MG63 (cell line): Measurements from ENCODE around the gene ZFP91. TPM values are rescaled to one million over a fixed set of nuclear protein-coding genes. Genes with fewer than 3 reads are reported as not detected.

ENCODE experiments used
- DNase-seq: peaks from one replicate; pipeline ENCODE4 v3.0.0-alpha.2; 2020
- H3K27me3 ChIP-seq: fragments of 250-450 bp; sonication (Bioruptor Pico); 2 replicates; pipeline ENCODE4 v1.5.1; 2020; ENCODE audit warnings: mild to moderate bottlenecking, moderate library complexity
- H3K36me3 ChIP-seq: fragments of 250-450 bp; sonication (Bioruptor Pico); 2 replicates; pipeline ENCODE4 v1.5.1; 2020; ENCODE audit warnings: mild to moderate bottlenecking, moderate library complexity
- H3K4me3 ChIP-seq: fragments of 250-450 bp; sonication (Bioruptor Pico); 2 replicates; pipeline ENCODE4 v1.5.1; 2020; ENCODE audit warnings: mild to moderate bottlenecking, moderate library complexity
- H3K9me3 ChIP-seq: fragments of 250-450 bp; sonication (Bioruptor Pico); 2 replicates; pipeline ENCODE4 v1.5.1; 2020; ENCODE audit warnings: mild to moderate bottlenecking, moderate library complexity
- total RNA-seq: library from RNA; depleted of rRNA; stranded (reverse); fragments of >200 nt; shearing (Covaris generic); gene quantifications from 2 replicates; pipeline ENCODE4 v1.2.3, GENCODE V29; 2014; ENCODE audit warnings: low replicate concordance

The ZFP91 gene
- total RNA-seq, 1 experiment from 2014 or later = 56.1 TPM

GRCh38 chr11:58615559-58615958, 36.7 kb downstream of the ZFP91 start:
- Histone ChIP-seq H3K4me3 (no peak overlapping the region), H3K9me3 (no peaks in the 10 kb centered on the region), H3K27me3 (no peaks in the 10 kb centered on the region), H3K36me3 (peaks cover 91% of the 10 kb centered on the region)
- no peak for DNase-seq

GRCh38 chr11:58616594-58616993, 37.7 kb downstream of the ZFP91 start:
- Histone ChIP-seq H3K36me3 (peaks cover 88% of the 10 kb centered on the region), H3K9me3 (no peaks in the 10 kb centered on the region), H3K27me3 (no peaks in the 10 kb centered on the region), H3K4me3 (no peak overlapping the region)
- DNase-seq = peak; percentile 92

GRCh38 chr11:58617976-58618557, 39.2 kb downstream of the ZFP91 start:
- DNase-seq = no peak
- no peak overlapping the region for H3K4me3 ChIP-seq
- no peaks in the 10 kb centered on the region for H3K27me3 ChIP-seq
- no peaks in the 10 kb centered on the region for H3K9me3 ChIP-seq
- H3K36me3 ChIP-seq = peaks cover 88% of the 10 kb centered on the region

- Histone ChIP-seq H3K9me3 (no peaks in the 10 kb centered on the region), H3K27me3 (no peaks in the 10 kb centered on the region), H3K36me3 (peaks cover 94% of the 10 kb centered on the region), H3K4me3 (no peak overlapping the region)
- no peak for DNase-seq
Observed at GRCh38 chr11:58621586-58622262, 42.9 kb downstream of the ZFP91 start.

- Histone ChIP-seq H3K4me3 (no peak within 1 kb of the TSS), H3K9me3 (no peaks in the 10 kb centered on the region), H3K27me3 (no peaks in the 10 kb centered on the region), H3K36me3 (peaks cover 92% of the 10 kb centered on the region)
- DNase-seq = no peak
Observed at GRCh38 chr11:58622344-58622743, 43.5 kb downstream of the ZFP91 start, which contains the start of gene CNTF. TSS of gene CNTF (plus strand) at chr11:58622665. CDS start at chr11:58622753, 88 bp downstream.

GRCh38 chr11:58625086-58625485, 46.2 kb downstream of the ZFP91 start:
- H3K27me3 ChIP-seq = no peaks in the 10 kb centered on the region
- no peak for DNase-seq
- peaks cover 87% of the 10 kb centered on the region for H3K36me3 ChIP-seq
- no peaks in the 10 kb centered on the region for H3K9me3 ChIP-seq
- H3K4me3 ChIP-seq = no peak overlapping the region

- DNase-seq = no peak
- Histone ChIP-seq H3K36me3 (peaks cover 79% of the 10 kb centered on the region), H3K4me3 (no peak overlapping the region), H3K9me3 (no peaks in the 10 kb centered on the region), H3K27me3 (no peaks in the 10 kb centered on the region)
Observed at GRCh38 chr11:58625826-58626460, 47.1 kb downstream of the ZFP91 start.

- no peaks in the 10 kb centered on the region for H3K27me3 ChIP-seq
- peaks cover 71% of the 10 kb centered on the region for H3K36me3 ChIP-seq
- no peak for DNase-seq
- H3K9me3 ChIP-seq = no peaks in the 10 kb centered on the region
- H3K4me3 ChIP-seq = no peak overlapping the region
Observed at GRCh38 chr11:58626934-58627483, 48.1 kb downstream of the ZFP91 start.

GRCh38 chr11:58628446-58628845, 49.6 kb downstream of the ZFP91 start:
- no peak overlapping the region for H3K4me3 ChIP-seq
- DNase-seq = peak; percentile 68
- peaks cover 57% of the 10 kb centered on the region for H3K36me3 ChIP-seq
- no peaks in the 10 kb centered on the region for H3K27me3 ChIP-seq
- no peaks in the 10 kb centered on the region for H3K9me3 ChIP-seq

- DNase-seq = no peak
- H3K9me3 ChIP-seq = no peaks in the 10 kb centered on the region
- H3K4me3 ChIP-seq = no peak overlapping the region
- H3K36me3 ChIP-seq = peaks cover 44% of the 10 kb centered on the region
- H3K27me3 ChIP-seq = no peaks in the 10 kb centered on the region
Observed at GRCh38 chr11:58629857-58630256, 51.0 kb downstream of the ZFP91 start.

GRCh38 chr11:58631378-58631777, 52.5 kb downstream of the ZFP91 start:
- no peak overlapping the region for H3K4me3 ChIP-seq
- H3K36me3 ChIP-seq = peaks cover 29% of the 10 kb centered on the region
- DNase-seq = no peak
- H3K9me3 ChIP-seq = no peaks in the 10 kb centered on the region
- H3K27me3 ChIP-seq = no peaks in the 10 kb centered on the region

- DNase-seq = no peak
- H3K4me3 ChIP-seq = no peak overlapping the region
- peaks cover 21% of the 10 kb centered on the region for H3K36me3 ChIP-seq
Observed at GRCh38 chr11:58632510-58632909, 53.6 kb downstream of the ZFP91 start.

GRCh38 chr11:58636587-58636986, 57.7 kb downstream of the ZFP91 start:
- no peak overlapping the region for H3K4me3 ChIP-seq
- no peaks in the 10 kb centered on the region for H3K27me3 ChIP-seq
- DNase-seq = no peak
- H3K36me3 ChIP-seq = no peaks in the 10 kb centered on the region
- H3K9me3 ChIP-seq = no peaks in the 10 kb centered on the region

More at GRCh38 chr11:58632510-58632909, 53.6 kb downstream of the ZFP91 start:
- Histone ChIP-seq H3K9me3 (no peaks in the 10 kb centered on the region), H3K27me3 (no peaks in the 10 kb centered on the region)

GRCh38 chr11:58637371-58637770, 58.5 kb downstream of the ZFP91 start:
- Histone ChIP-seq H3K9me3 (no peaks in the 10 kb centered on the region), H3K27me3 (no peaks in the 10 kb centered on the region), H3K4me3 (no peak overlapping the region), H3K36me3 (no peaks in the 10 kb centered on the region)
- DNase-seq = no peak

- no peak for DNase-seq
- no peak overlapping the region for H3K4me3 ChIP-seq
- H3K9me3 ChIP-seq = no peaks in the 10 kb centered on the region
- no peaks in the 10 kb centered on the region for H3K27me3 ChIP-seq
- no peaks in the 10 kb centered on the region for H3K36me3 ChIP-seq
Observed at GRCh38 chr11:58639103-58639502, 60.2 kb downstream of the ZFP91 start.

- Histone ChIP-seq H3K36me3 (no peaks in the 10 kb centered on the region), H3K4me3 (no peak overlapping the region), H3K27me3 (no peaks in the 10 kb centered on the region), H3K9me3 (no peaks in the 10 kb centered on the region; the same call in 1 of the 2 replicates)
- DNase-seq = no peak
Observed at GRCh38 chr11:58639669-58640068, 60.8 kb downstream of the ZFP91 start.

GRCh38 chr11:58640386-58641023, 61.6 kb downstream of the ZFP91 start:
- Histone ChIP-seq H3K9me3 (no peaks in the 10 kb centered on the region; the same call in 1 of the 2 replicates), H3K4me3 (no peak overlapping the region), H3K36me3 (no peaks in the 10 kb centered on the region), H3K27me3 (no peaks in the 10 kb centered on the region)
- DNase-seq = no peak
